HG03066 (cell line): ENCODE data around the gene ANKAR.
"Not testable (repeated sequence)": the region's sequence is repeated elsewhere in the genome, so short reads cannot be mapped to it uniquely, and the experiment has no call there.

ENCODE experiments used
- ATAC-seq: cut with Tn5 transposase; IDR thresholded peaks from one replicate; pipeline ENCODE4 v1.9.1; 2021; ENCODE audit warnings: low read depth; ENCODE audit not compliant: unreplicated experiment

ANKAR gene

DNA sequence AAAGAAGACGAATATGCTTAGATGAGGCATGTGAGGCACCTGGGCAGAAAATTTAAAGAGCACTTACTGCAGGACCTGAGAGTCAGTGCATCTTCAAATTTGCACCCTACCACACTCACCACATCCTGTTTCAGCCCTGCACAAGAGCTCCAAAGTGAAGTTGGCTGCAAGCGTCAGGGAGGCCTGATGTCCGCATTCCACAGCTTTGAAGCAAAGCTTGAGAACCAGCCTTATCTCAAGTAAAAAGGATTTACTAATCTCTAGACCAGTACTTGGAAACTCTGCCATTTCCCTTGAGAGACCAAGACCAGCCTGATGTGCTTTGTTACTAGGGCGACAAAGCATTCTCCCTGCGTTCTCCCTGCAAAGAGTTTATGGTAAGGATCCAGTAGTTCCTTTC is 16.6 kb upstream of the ANKAR start:
- ATAC-seq = peak; percentile 39

GRCh38 chr2:189658306-189659212 is 15.9 kb upstream of the ANKAR start:
- no peak for ATAC-seq

DNA sequence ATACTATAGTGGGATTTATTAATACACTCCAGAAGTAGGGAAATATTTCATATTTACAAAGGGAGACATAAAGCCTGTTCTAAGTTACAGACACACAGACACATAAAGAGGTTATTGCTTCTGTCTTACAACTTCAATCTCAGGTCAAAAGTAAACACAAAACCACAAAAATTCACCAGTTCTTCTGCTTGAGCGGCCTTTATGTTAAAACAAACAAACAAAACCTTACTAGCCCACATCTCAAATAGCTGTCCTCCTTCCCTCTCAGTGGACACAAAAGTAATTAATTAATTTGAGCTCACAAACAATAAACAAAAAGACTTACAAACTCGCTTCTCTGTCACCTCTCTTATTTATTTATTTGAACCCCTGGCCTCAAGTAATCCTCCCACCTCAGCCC is 14.7 kb upstream of the ANKAR start:
- no peak for ATAC-seq

- ATAC-seq = no peak
Observed at GRCh38 chr2:189660803-189661147, 13.7 kb upstream of the ANKAR start.

DNA sequence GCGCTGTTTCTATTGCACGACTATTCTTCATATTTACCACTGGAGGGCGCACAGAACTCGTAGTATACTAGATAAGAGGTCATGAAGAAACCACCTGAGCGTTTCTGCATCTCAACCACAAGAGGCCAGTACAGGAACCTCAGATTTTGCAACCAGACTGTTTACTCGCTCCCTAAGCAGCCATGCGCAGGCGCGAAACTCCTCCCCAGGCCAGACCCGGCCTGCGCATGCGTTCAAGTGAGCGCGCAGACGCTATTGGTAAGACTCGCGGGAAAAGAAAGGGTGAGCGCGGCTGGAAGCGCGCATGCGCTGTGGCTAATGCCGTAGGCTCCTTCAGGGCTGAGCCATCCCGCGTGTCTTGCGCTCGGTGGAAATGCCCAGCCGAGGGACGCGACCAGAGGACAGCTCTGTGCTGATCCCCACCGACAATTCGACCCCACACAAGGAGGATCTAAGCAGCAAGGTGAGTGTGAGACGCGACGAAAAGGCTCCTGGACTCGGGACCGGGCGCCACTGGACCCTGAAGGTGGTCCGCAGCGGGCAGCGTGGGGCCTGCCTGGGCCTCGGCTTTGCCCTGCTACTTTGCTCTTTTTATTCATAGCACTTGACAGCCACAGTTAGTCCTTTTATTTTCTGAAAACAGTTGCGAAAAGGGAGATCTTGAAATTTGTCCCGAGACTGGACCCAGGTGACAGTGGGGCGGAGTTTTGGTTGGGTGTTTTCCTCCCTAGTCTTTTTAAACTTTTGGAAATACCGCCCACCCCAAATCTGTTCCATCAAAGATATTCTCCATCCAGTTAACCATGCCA is 13.1 kb upstream of the ANKAR start, which contains the start of gene ASNSD1:
Gene ASNSD1, plus strand, starts transcription at position 312 of the 809 bp plus-strand sequence. CDS start 4,674 bp downstream, outside the sequence.
- peak; percentile 94 for ATAC-seq

GRCh38 chr2:189661957-189662321 is 12.5 kb upstream of the ANKAR start:
- ATAC-seq = peak; percentile 1

GRCh38 chr2:189662669-189663226 is 11.7 kb upstream of the ANKAR start:
- ATAC-seq = no peak

GRCh38 chr2:189663319-189663718 is 11.2 kb upstream of the ANKAR start:
- ATAC-seq = not testable (repeated sequence)

GRCh38 chr2:189669913-189670312 is 4.6 kb upstream of the ANKAR start:
- ATAC-seq = no peak

GRCh38 chr2:189673661-189674373 is 653 bp upstream of the ANKAR start:
- ATAC-seq = no peak

DNA sequence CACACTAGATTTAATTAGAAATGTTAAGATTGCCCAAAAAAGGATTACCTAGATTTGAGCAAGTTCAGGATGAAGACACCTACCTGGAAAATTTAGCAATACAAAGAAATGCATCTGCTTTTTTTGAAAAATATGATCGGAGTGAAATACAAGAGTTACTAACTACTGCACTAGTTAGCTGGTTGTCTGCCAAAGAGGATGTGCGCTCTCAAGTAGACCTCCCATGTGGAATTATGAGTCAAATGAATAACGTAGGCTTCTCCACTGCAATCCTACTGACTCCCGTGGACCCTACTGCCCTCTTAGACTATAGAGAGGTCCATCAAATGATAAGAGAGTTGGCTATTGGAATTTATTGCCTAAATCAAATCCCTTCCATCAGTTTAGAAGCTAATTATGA is 2.0 kb downstream of the ANKAR start:
- ATAC-seq = no peak

- ATAC-seq = no peak
Observed at GRCh38 chr2:189679226-189679625, 4.8 kb downstream of the ANKAR start.

GRCh38 chr2:189681203-189681602 is 6.7 kb downstream of the ANKAR start:
- ATAC-seq = no peak

- ATAC-seq = no peak
Observed at GRCh38 chr2:189681903-189682302, 7.4 kb downstream of the ANKAR start.

GRCh38 chr2:189683348-189683747 is 8.9 kb downstream of the ANKAR start:
- ATAC-seq = no peak

GRCh38 chr2:189684811-189685210 is 10.3 kb downstream of the ANKAR start:
- ATAC-seq = no peak

GRCh38 chr2:189685540-189686229 is 11.2 kb downstream of the ANKAR start:
- ATAC-seq = no peak

DNA sequence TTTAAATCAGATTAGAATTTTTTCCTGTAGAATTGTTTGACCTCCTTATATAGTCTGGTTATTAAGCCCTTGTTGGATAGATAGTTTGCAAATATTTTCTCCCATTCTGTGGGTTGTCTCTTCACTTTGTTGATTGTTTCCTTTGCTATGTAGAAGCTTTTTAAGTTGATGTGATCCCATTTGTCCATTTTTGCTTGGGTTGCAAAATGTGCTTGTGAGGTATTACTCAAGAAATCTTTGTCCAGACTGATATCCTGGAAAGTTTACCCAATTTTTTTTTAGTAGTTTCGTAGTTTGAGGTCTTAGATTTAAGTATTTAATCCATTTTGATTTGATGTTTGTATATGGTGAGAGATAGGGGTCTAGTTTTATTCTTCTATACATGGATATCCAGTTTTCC is 13.3 kb downstream of the ANKAR start:
- not testable (repeated sequence) for ATAC-seq

GRCh38 chr2:189696223-189696622 is 21.8 kb downstream of the ANKAR start:
- ATAC-seq = no peak
